OCI-LY3 (cell line): ENCODE measurements around the gene TRIO.

ENCODE experiments used
- H2AFZ ChIP-seq: fragments of 200-600, 300-600 bp; shearing (Covaris generic); 2 replicates; pipeline ENCODE4 v1.6.0; 2014; ENCODE audit warnings: antibody characterized with exemption, low read depth, low read length
- H3K27ac ChIP-seq: fragments of 200-600, 300-600 bp; sonication (generic); 2 replicates; pipeline ENCODE4 v1.5.1; 2014; ENCODE audit warnings: mild to moderate bottlenecking, low read length, moderate library complexity, mixed read lengths
- H3K27me3 ChIP-seq: fragments of 200-600, 300-600 bp; sonication (generic); 2 replicates; pipeline ENCODE4 v1.6.1; 2014; ENCODE audit warnings: low read depth, low read length, mixed read lengths
- H3K36me3 ChIP-seq: fragments of 200-600, 300-600 bp; sonication (generic); replicated peaks from 2 replicates; pipeline ENCODE3; 2014; ENCODE audit warnings: low read depth, low read length, mixed read lengths
- H3K4me1 ChIP-seq: fragments of 300-600, 200-600 bp; sonication (generic); 2 replicates; pipeline ENCODE4 v1.6.1; 2014; ENCODE audit warnings: low read length, mixed read lengths
- H3K4me2 ChIP-seq: fragments of 200-600, 300-600 bp; sonication (generic); 2 replicates; pipeline ENCODE4 v1.6.1; 2014; ENCODE audit warnings: low read length, mixed read lengths
- H3K4me3 ChIP-seq: fragments of 300-600, 200-600 bp; sonication (generic); 2 replicates; pipeline ENCODE4 v1.5.1; 2014; ENCODE audit warnings: antibody characterized with exemption, mild to moderate bottlenecking, low read length, moderate library complexity
- H3K79me2 ChIP-seq: fragments of 300-600, 200-600 bp; shearing (Covaris generic); 2 replicates; pipeline ENCODE4 v1.6.1; 2014; ENCODE audit warnings: mild to moderate bottlenecking, low read length, mixed read lengths
- H3K9ac ChIP-seq: fragments of 300-600, 200-600 bp; shearing (Covaris generic); 2 replicates; pipeline ENCODE4 v1.6.0; 2014; ENCODE audit warnings: mild to moderate bottlenecking, low read length, moderate library complexity
- H3K9me3 ChIP-seq: fragments of 200-600, 300-600 bp; shearing (Covaris generic); 2 replicates; pipeline ENCODE4 v1.6.1; 2014; ENCODE audit warnings: low read length, mixed read lengths; ENCODE audit not compliant: insufficient read depth
- H4K20me1 ChIP-seq: fragments of 200-600, 300-600 bp; sonication (generic); 2 replicates; pipeline ENCODE4 v1.6.1; 2016; ENCODE audit warnings: low read length, mixed read lengths; ENCODE audit not compliant: insufficient read depth
- CTCF ChIP-seq: fragments of 200-600, 300-600 bp; sonication (generic); IDR thresholded peaks from 2 replicates; pipeline ENCODE4 v1.5.1; 2014; ENCODE audit warnings: antibody characterized with exemption, low read length, low read depth
- EZH2phosphoT487 ChIP-seq: fragments of 200-600 bp; shearing (Covaris generic); IDR thresholded peaks from 2 replicates; pipeline ENCODE4 v1.6.1; 2018; ENCODE audit warnings: antibody characterized with exemption, mixed run types, low read depth

Gene TRIO

DNA sequence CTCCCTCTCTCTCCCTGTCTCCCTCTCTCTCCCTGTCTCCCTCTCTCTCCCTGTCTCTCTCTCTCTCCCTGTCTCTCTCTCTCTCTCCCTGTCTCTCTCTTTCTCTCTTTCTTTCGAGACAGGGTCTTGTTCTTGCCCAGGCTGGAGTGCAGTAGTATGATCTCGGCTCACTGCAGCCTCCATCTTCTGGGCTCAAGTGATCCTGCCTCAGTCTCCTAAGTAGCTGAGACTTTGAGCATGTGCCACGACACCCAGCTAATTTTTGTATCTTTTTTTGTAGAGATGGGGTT is 14.3 kb downstream of the TRIO start:
- Histone ChIP-seq H3K36me3 (no peaks in the 10 kb centered on the region), H2AFZ (no peak overlapping the region), H3K4me2 (no peak overlapping the region), H3K4me1 (peaks cover 14% of the 10 kb centered on the region), H4K20me1 (no peaks in the 10 kb centered on the region), H3K79me2 (no peaks in the 10 kb centered on the region), H3K27ac (no peak overlapping the region), H3K9me3 (no peaks in the 10 kb centered on the region), H3K27me3 (0 out of 2 replicates have a peak, but pooled peaks cover 3% of the 10 kb centered on the region), H3K4me3 (no peak overlapping the region), H3K9ac (no peak overlapping the region)
- no peak for TF ChIP-seq EZH2phosphoT487

GRCh38 chr5:14158890-14159666 is 15.9 kb downstream of the TRIO start:
- H2AFZ ChIP-seq: no peak overlapping the region
- 0 out of 2 replicates have a peak, but pooled peaks cover 3% of the 10 kb centered on the region for H3K27me3 ChIP-seq
- H3K27ac ChIP-seq: no peak overlapping the region
- no peak overlapping the region for H3K4me3 ChIP-seq
- TF ChIP-seq CTCF (no peak), EZH2phosphoT487 (no peak)
- no peaks in the 10 kb centered on the region for H3K79me2 ChIP-seq
- no peaks in the 10 kb centered on the region for H4K20me1 ChIP-seq
- H3K9me3 ChIP-seq: no peaks in the 10 kb centered on the region
- peaks cover 14% of the 10 kb centered on the region for H3K4me1 ChIP-seq
- no peak overlapping the region for H3K9ac ChIP-seq
- no peak overlapping the region for H3K4me2 ChIP-seq
- no peaks in the 10 kb centered on the region for H3K36me3 ChIP-seq

DNA sequence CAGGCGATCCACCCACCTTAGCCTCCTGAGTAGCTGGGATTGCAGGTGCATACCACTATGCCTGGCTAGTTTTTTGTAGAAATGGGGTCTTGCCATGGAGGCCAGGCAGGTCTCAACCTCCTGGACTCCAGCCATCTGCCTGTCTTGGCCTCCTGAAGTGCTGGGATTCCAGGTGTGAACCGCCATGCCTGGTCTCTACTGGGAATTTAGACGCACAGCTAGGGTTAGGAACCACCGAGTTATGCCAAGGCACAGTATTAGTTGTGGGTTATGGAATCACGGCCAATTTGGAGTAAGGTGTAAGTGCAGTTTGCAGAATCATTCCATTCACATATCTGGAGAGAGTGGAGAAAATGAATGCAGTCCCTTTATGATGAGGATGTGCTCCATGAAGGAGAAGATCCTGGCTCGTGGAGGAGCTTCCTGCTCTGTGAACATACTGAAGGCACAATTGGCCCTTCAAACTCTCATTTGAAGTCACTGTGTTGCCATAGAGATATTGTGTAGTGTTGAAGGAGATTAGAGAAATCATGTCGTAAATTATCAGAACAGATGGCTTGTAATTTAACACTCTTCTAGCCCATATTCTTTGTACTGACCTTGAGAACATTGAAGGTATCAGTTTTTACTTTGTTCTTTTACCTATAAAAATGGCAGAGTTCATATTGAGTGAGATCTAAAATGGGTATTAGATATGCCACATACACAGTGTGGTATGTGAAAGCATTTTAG is 18.8 kb downstream of the TRIO start:
- H3K4me1 ChIP-seq: no peaks in the 10 kb centered on the region
- no peak overlapping the region for H3K27ac ChIP-seq
- H3K79me2 ChIP-seq: no peaks in the 10 kb centered on the region
- H4K20me1 ChIP-seq: no peaks in the 10 kb centered on the region
- H3K4me3 ChIP-seq: no peak overlapping the region
- H3K36me3 ChIP-seq: no peaks in the 10 kb centered on the region
- no peak overlapping the region for H2AFZ ChIP-seq
- no peaks in the 10 kb centered on the region for H3K9me3 ChIP-seq
- H3K27me3 ChIP-seq: no peaks in the 10 kb centered on the region
- TF ChIP-seq EZH2phosphoT487 (no peak), CTCF (no peak)
- no peak overlapping the region for H3K4me2 ChIP-seq
- H3K9ac ChIP-seq: no peak overlapping the region

GRCh38 chr5:14164164-14165163 is 21.3 kb downstream of the TRIO start:
- Histone ChIP-seq H3K4me3 (no peak overlapping the region), H4K20me1 (no peaks in the 10 kb centered on the region), H2AFZ (no peak overlapping the region), H3K9me3 (no peaks in the 10 kb centered on the region), H3K27ac (no peak overlapping the region), H3K9ac (no peak overlapping the region), H3K79me2 (no peaks in the 10 kb centered on the region), H3K4me1 (no peaks in the 10 kb centered on the region), H3K36me3 (no peaks in the 10 kb centered on the region), H3K4me2 (no peak overlapping the region), H3K27me3 (no peaks in the 10 kb centered on the region)
- TF ChIP-seq CTCF: no peak
- TF ChIP-seq EZH2phosphoT487: no peak
